Skeletal muscle cell (primary cell): ENCODE results near the gene ANXA8.

Experiments used
- DNase-seq: peaks from one replicate; pipeline ENCODE4 v3.0.0-alpha.2; 2010; ENCODE audit warnings: low read depth
- H3K4me3 ChIP-seq: 2 replicates; pipeline ENCODE4 v1.5.1; 2011; ENCODE audit warnings: low read depth, mild to moderate bottlenecking, control low read depth, low read length, moderate library complexity

ANXA8 gene

GRCh38 chr10:47418966-47419365 lies 64.9 kb downstream of the ANXA8 start:
- no peak for DNase-seq
- H3K4me3 ChIP-seq, result no peak overlapping the region

DNA sequence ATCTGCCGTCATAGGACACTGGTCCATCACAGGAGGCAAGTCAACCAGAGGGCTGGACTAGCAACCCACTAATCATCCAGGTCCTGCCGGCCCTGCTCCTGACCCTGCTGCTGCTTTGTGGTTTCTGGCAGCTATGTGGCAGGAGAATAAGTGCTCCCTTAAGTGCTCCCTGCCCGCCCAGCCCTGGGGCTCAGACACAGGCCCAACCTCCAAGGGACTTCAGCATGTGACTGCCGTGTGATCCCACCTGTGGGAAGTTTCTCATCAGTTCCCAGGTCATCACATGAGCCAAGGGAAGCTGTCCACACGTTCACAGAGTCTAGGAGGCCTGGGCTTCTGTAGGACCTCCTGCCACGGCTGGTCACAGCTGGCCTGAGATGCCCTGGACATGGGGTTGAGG lies 65.6 kb downstream of the ANXA8 start:
- H3K4me3 ChIP-seq, result no peak overlapping the region
- no peak for DNase-seq
